ENCODE data around the gene WLS.
"Not testable (repeated sequence)": the region's sequence is repeated elsewhere in the genome, so short reads cannot be mapped to it uniquely, and the experiment has no call there.

Gene WLS

GRCh38 chr1:68270951-68271350 lies 38.6 kb upstream of the WLS start:
- no peak overlapping the region for H3K27ac ChIP-seq
- TF ChIP-seq CTCF (conservative IDR thresholded peaks at IDR 0.05), result no peak

- TF ChIP-seq CTCF (conservative IDR thresholded peaks at IDR 0.05), result no peak
- H3K27ac ChIP-seq, result no peak overlapping the region
These were observed 37.5 kb upstream of the WLS start for GRCh38 chr1:68269637-68270430.

- no peak overlapping the region for H3K27ac ChIP-seq
- no peak for TF ChIP-seq CTCF (conservative IDR thresholded peaks at IDR 0.05)
These were observed 36.7 kb upstream of the WLS start for GRCh38 chr1:68268896-68269483.

GRCh38 chr1:68256824-68257223 lies 24.5 kb upstream of the WLS start:
- H3K27ac ChIP-seq, result not testable (repeated sequence)

- H3K27ac ChIP-seq, result no peak overlapping the region
- no peak for TF ChIP-seq CTCF (conservative IDR thresholded peaks at IDR 0.05)
These were observed 23.0 kb upstream of the WLS start for GRCh38 chr1:68255301-68255700.

GRCh38 chr1:68254667-68255226 lies 22.4 kb upstream of the WLS start:
- no peak overlapping the region for H3K27ac ChIP-seq
- TF ChIP-seq CTCF (conservative IDR thresholded peaks at IDR 0.05), result no peak

GRCh38 chr1:68237040-68237439 lies 4.7 kb upstream of the WLS start:
- TF ChIP-seq CTCF (conservative IDR thresholded peaks at IDR 0.05), result no peak

GRCh38 chr1:68234094-68234493 lies 1.8 kb upstream of the WLS start:
- TF ChIP-seq CTCF (conservative IDR thresholded peaks at IDR 0.05), result no peak
- H3K27ac ChIP-seq, result no peak overlapping the region

More at GRCh38 chr1:68237040-68237439, 4.7 kb upstream of the WLS start:
- no peak overlapping the region for H3K27ac ChIP-seq
